Transverse colon (tissue), 4 donors: ENCODE data around the gene SEMA4F. TPM values are rescaled to one million over a fixed set of nuclear protein-coding genes. Genes with fewer than 3 reads are reported as not detected.

Source experiments
- DNase-seq: peaks from one replicate; pipeline ENCODE4 v3.0.0-alpha.2; 2019
- H3K27ac ChIP-seq, 4 donors: fragments of 200-600 bp; sonication (generic); 2 replicates each; pipeline ENCODE4 v1.5.1; 2016 to 2018; ENCODE audit warnings: inconsistent platforms in 4 of 4
- H3K27me3 ChIP-seq: fragments of 200-600 bp; sonication (generic); 2 replicates; pipeline ENCODE4 v1.5.1; 2017; ENCODE audit warnings: inconsistent platforms
- H3K36me3 ChIP-seq, 4 donors: fragments of 200-600 bp; sonication (generic); 2 replicates each; pipeline ENCODE4 v1.5.1; 2017 to 2019; ENCODE audit warnings: inconsistent platforms in 4 of 4
- H3K4me1 ChIP-seq, 4 donors: fragments of 200-600 bp; sonication (generic); 2 replicates each; pipeline ENCODE4 v1.5.1; 2017 to 2020; ENCODE audit warnings: inconsistent platforms in 4 of 4
- H3K4me3 ChIP-seq, 4 donors: fragments of 200-600 bp; sonication (generic); 1 replicate in 1 of 4; 2 replicates in 3 of 4; pipeline versions ENCODE4 v1.5.1 to v1.6.1; 2017 to 2019; ENCODE audit warnings: inconsistent platforms in 4 of 4
- H3K9me3 ChIP-seq, 2 donors: fragments of 200-600 bp; sonication (generic); 2 replicates each; pipeline ENCODE4 v1.5.1; 2017 to 2019; ENCODE audit warnings: inconsistent platforms in 2 of 2
- EP300 ChIP-seq: sonication (generic); formaldehyde crosslinking; IDR thresholded peaks from one replicate; pipeline ENCODE4 v1.6.1; 2017; ENCODE audit warnings: antibody characterized with exemption, low read depth
- POLR2A ChIP-seq: fragments of 450-650 bp; IDR thresholded peaks from one replicate; pipeline ENCODE4 v1.6.1; 2016; ENCODE audit warnings: antibody characterized with exemption, mild to moderate bottlenecking, moderate library complexity
- POLR2AphosphoS5 ChIP-seq, 3 donors: sonication (generic); formaldehyde crosslinking; IDR thresholded peaks; one replicate each; pipeline ENCODE4 v1.6.1; 2016; ENCODE audit warnings: antibody characterized with exemption in 3 of 3
- WGBS, 2 donors: methylation state at CpG; one replicate each; pipeline ENCODE4 v1.1.5; 2018; ENCODE audit warnings: low coverage in 1 of 2; 5-methylcytosine and 5-hydroxymethylcytosine counted together
- in situ Hi-C, 4 donors: fragments of 200-750 bp; cut with MboI; loops; one replicate each; pipeline versions ENCODE4 v1.15.0 to v1.15.1; 2017; ENCODE audit warnings: low sequenced_read_pairs in 3 of 4, low pct_ligation_motif_present in 1 of 4, low pct_unique_long_range_greater_than_20kb in 1 of 4
- intact Hi-C: fragments of 100-400 bp; cut with DNase I; formaldehyde crosslinking; loops from one replicate; pipeline ENCODE4 v1.15.1; 2023; ENCODE audit warnings: low total_unique reads
- total RNA-seq, 4 donors: library from RNA; depleted of rRNA; stranded (reverse); fragments of >200 nt; gene quantifications; one replicate each; pipeline ENCODE4 v1.1.0, GENCODE V29; 2016
- TF ChIP-seq, protein P1 (sequence below), 5 experiments: fragments of 200-600 bp in 3 of 5; fragments of 450-650 bp in 2 of 5; sonication (generic) in 3 of 5; IDR thresholded peaks; 1 replicate in 2 of 5; 2 replicates in 3 of 5; pipeline ENCODE4 v1.5.1; 2016 to 2017; ENCODE audit warnings: antibody characterized with exemption in 5 of 5, inconsistent platforms in 3 of 5, mild to moderate bottlenecking in 2 of 5, moderate library complexity in 1 of 5

Gene SEMA4F
- total RNA-seq, 4 donors from 2014 or later: 0.75 to 5.7 (median 3.6) TPM

DNA sequence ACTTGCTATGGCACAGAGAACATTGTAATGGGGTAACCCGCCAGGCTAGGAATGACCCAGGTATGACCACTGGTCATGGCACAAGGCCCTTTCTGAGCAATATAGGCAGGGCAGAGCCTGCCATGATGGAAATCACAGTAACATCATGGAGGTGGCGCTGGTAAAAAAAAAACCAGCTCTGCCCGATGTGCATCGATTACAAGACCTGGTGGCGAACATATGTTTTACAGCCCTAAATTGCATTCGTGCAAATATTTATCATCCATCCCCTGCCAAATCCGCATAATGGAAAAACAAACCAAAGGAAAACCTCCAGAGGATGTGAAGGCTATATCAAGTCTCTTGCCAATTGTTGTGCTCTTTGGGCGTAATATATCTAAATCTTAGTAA is 60.6 kb downstream of the SEMA4F start:
- Histone ChIP-seq H3K27me3 (no peaks in the 10 kb centered on the region), H3K9me3 (no peaks in the 10 kb centered on the region), H3K4me1 (peaks cover 0 to 26% (median 8%) of the 10 kb centered on the region in 4 donors), H3K4me3 (peak overlapping the region in 1 of 4 donors; percentile 66), H3K27ac (peak overlapping the region in 2 of 4 donors; percentile 77 to 83), H3K36me3 (no peaks in the 10 kb centered on the region)
- no peak for DNase-seq
- intact Hi-C loops: loop anchor here (1.0 kb wide), 1 partner anchor 162 kb away; no protein-coding TSS in a partner anchor
- no peak for TF ChIP-seq EP300
- no peak for TF ChIP-seq POLR2AphosphoS5 (IDR thresholded peaks at IDR 0.05)
- TF ChIP-seq POLR2A: no peak
- TF ChIP-seq, protein P1, sequence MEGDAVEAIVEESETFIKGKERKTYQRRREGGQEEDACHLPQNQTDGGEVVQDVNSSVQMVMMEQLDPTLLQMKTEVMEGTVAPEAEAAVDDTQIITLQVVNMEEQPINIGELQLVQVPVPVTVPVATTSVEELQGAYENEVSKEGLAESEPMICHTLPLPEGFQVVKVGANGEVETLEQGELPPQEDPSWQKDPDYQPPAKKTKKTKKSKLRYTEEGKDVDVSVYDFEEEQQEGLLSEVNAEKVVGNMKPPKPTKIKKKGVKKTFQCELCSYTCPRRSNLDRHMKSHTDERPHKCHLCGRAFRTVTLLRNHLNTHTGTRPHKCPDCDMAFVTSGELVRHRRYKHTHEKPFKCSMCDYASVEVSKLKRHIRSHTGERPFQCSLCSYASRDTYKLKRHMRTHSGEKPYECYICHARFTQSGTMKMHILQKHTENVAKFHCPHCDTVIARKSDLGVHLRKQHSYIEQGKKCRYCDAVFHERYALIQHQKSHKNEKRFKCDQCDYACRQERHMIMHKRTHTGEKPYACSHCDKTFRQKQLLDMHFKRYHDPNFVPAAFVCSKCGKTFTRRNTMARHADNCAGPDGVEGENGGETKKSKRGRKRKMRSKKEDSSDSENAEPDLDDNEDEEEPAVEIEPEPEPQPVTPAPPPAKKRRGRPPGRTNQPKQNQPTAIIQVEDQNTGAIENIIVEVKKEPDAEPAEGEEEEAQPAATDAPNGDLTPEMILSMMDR (IDR thresholded peaks at IDR 0.05): no peak
- in situ Hi-C loops: loop anchor here in 3 of 4 donors (5.0 to 10.0 kb wide), 2 partner anchors 160 to 163 kb away; no protein-coding TSS in a partner anchor
- WGBS, 2 donors: 32% methylated on average over 8 of the region's 8 CpGs; no CpG with 5 or more reads in 1 of the 2 donors

DNA sequence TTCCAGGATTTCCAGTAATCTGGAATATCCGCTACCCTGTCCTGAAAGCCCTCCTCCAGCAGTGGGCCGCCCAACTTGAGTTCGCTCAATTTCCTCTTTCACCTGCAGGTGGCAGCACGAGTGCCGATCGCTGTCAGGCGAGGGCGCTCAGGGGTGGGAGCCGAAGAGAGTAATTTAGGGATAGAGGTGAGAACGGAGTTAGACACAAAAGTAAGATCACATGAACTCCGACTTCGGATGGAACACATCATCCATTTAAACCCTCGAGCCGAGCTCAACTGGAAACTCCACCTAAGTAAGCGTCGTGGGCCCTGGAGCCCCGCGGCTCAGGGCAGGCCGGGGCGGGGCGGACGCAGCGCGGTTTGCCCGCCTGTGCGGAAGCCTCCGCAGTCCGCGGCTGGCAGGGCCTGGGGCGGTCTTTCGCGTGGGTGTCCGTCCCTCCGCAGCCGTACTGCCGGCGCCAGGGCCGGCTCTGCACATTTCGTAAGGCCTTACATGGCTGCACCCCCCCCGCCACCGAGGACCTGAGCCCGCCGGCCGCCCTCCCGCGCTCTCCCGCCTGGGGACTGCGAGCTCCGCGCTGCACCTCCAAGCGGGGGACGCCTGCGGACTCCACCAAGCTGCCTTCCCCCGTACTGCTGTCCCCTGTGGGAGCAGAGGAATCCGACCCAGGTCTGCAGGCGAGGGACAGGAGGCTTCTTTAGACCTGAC is 61.2 kb downstream of the SEMA4F start:
- WGBS, 2 donors: 0 to 1% methylated on average over 1 to 36 of the region's 56 CpGs
- no peaks in the 10 kb centered on the region for H3K27me3 ChIP-seq
- peaks cover 0 to 26% (median 8%) of the 10 kb centered on the region in 4 donors for H3K4me1 ChIP-seq
- intact Hi-C loops (no loop called here), in situ Hi-C loops (loop anchor here in 3 of 4 donors (5.0 to 10.0 kb wide), 2 partner anchors 160 to 162 kb away; no protein-coding TSS in a partner anchor)
- no peaks in the 10 kb centered on the region for H3K36me3 ChIP-seq
- peak; percentile 89 for DNase-seq
- peak overlapping the region; percentile 19 to 66 (median 55) for H3K4me3 ChIP-seq
- TF ChIP-seq, protein P1 (IDR thresholded peaks at IDR 0.05): peak; percentile 84 to 95 (median 90)
- TF ChIP-seq EP300 (no peak), POLR2A (no peak), POLR2AphosphoS5 (IDR thresholded peaks at IDR 0.05) (peak in 2 of 3 donors; percentile 25 to 64)
- peak overlapping the region; percentile 77 to 83 (median 81) for H3K27ac ChIP-seq
- no peaks in the 10 kb centered on the region for H3K9me3 ChIP-seq

DNA sequence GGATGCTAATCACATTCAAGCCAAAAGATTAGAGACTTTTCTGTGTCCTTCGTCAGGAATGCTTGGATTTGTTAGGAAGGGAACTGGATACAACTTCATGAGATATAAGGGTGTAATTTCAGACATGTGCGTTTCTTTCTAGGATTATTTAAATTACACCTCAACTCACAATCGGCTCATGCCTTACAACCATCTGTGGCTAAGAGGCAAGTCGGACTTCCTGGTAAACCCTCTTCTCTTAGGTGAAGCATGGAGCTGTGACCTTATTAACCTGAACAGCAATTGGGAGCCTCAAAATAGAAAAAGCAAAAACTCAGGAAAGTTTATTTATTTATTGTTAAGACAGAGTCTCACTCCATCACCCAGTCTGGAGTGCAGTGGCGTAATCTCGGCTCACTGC is 61.8 kb downstream of the SEMA4F start:
- intact Hi-C loops (no loop called here), in situ Hi-C loops (loop anchor here in 3 of 4 donors (5.0 to 10.0 kb wide), 2 partner anchors 159 to 161 kb away; no protein-coding TSS in a partner anchor)
- H3K4me3 ChIP-seq: peak overlapping the region in 3 of 4 donors; percentile 50 to 66 (median 60)
- TF ChIP-seq POLR2A: no peak
- no peak for TF ChIP-seq EP300
- TF ChIP-seq, protein P1 (IDR thresholded peaks at IDR 0.05): no peak
- no peak for TF ChIP-seq POLR2AphosphoS5 (IDR thresholded peaks at IDR 0.05)
- no peaks in the 10 kb centered on the region for H3K9me3 ChIP-seq
- H3K27me3 ChIP-seq: no peaks in the 10 kb centered on the region
- 19 to 60% methylated on average over 4 to 6 of the region's 6 CpGs for WGBS, 2 donors
- H3K4me1 ChIP-seq: peaks cover 0 to 26% (median 8%) of the 10 kb centered on the region in 4 donors
- no peak for DNase-seq
- H3K27ac ChIP-seq: peak overlapping the region; percentile 77 to 83 (median 81)
- no peaks in the 10 kb centered on the region for H3K36me3 ChIP-seq

DNA sequence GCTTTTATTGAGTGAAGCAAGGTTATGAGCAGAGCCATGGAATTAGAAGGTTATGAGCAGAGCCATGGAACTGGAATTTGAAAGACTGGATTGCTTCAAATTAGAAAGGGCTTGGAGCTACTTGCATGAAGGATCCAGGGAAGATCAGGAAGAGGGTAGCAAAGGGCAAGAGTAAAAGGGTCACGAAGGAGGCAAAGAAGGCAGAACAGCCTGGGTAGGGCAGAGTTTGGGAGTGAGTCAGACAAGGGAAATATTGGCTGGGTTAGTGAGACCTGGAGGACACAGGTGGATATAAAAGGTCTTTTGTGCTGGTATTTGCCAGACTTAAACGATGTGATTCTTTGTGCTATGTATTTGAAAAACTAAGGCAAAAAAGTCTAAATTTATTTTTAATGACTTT is 65.0 kb downstream of the SEMA4F start:
- H3K9me3 ChIP-seq: no peaks in the 10 kb centered on the region
- no peaks in the 10 kb centered on the region for H3K27me3 ChIP-seq
- H3K4me1 ChIP-seq: peaks cover 0 to 26% (median 8%) of the 10 kb centered on the region in 4 donors
- DNase-seq: no peak
- H3K36me3 ChIP-seq: no peaks in the 10 kb centered on the region
- in situ Hi-C loops (loop anchor here in 3 of 4 donors (5.0 to 10.0 kb wide), 2 partner anchors 156 to 158 kb away; no protein-coding TSS in a partner anchor), intact Hi-C loops (no loop called here)
- 57 to 59% methylated on average over 2 of the region's 2 CpGs for WGBS, 2 donors
- no peak overlapping the region for H3K4me3 ChIP-seq
- peak overlapping the region in 3 of 4 donors; percentile 40 to 52 (median 43) for H3K27ac ChIP-seq
- TF ChIP-seq, protein P1 (IDR thresholded peaks at IDR 0.05): no peak
- TF ChIP-seq POLR2A (no peak), EP300 (no peak), POLR2AphosphoS5 (IDR thresholded peaks at IDR 0.05) (no peak)
